Skeletal muscle satellite cell (primary cell): Measurements from ENCODE around the gene POFUT2.

Experiments
- H3K27me3 ChIP-seq: 2 replicates; pipeline ENCODE4 v1.7.0; 2013; ENCODE audit warnings: low read length; ENCODE audit not compliant: control insufficient read depth, insufficient read depth
- H3K36me3 ChIP-seq: 2 replicates; pipeline ENCODE4 v1.7.0; 2013; ENCODE audit warnings: mild to moderate bottlenecking, control low read depth, low read length; ENCODE audit not compliant: insufficient read depth
- H3K4me1 ChIP-seq: 2 replicates; pipeline ENCODE4 v1.7.0; 2013; ENCODE audit warnings: low read length; ENCODE audit not compliant: control insufficient read depth, insufficient read depth
- H3K4me2 ChIP-seq: 2 replicates; pipeline ENCODE4 v1.7.0; 2013; ENCODE audit warnings: mild to moderate bottlenecking, low read length
- H3K4me3 ChIP-seq: 2 replicates; pipeline ENCODE4 v1.7.0; 2013; ENCODE audit warnings: low read length
- H3K9ac ChIP-seq: 2 replicates; pipeline ENCODE4 v1.7.0; 2013; ENCODE audit warnings: mild to moderate bottlenecking, low read depth, low read length, moderate library complexity
- H3K9me3 ChIP-seq: replicated peaks from 2 replicates; pipeline ENCODE4 v1.7.0; 2013; ENCODE audit warnings: mild to moderate bottlenecking, control low read depth, low read length

Gene POFUT2

DNA sequence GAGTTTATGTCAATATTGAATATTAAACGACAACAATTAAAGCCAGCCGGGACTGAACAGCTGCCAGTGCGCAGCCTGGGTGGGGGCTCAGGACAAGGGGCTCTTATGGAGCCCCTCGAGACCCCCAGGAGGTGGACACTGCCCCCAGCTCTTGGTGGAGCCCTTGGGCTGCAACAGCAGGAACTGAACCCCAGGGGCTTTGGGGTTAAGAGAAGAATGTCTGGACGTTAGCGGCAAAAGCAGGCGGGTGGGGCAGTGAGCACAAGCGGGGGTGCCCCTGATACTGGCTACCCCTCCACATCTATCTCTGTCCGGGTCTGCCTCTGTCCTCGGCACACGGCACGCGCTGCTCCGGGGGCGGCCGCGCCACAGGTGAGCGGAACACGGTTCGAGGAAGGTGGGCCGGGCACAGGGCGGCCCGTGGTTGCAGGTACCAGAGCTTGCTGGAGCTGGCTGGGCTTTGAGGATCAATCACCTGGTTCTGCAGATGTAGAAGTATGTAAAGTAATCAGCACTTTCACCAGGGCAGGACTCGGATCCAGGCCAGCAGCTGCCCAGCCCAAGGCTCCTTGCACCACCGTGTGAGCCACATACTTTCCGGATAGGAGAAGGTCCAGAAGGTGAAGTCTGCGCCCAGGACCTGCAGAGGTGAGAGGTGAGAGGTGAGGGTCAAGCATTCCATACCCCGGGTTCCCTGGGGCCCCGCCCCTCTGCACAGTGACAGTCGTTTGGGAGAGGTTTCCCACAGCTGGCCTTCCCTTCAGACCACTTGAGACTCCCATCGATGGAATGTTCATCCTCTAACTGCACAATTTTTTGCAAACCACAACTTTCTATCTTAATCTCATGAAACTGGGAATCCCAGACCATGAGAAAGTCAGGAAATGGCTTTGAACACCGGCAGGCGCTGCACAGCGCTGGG, 12.4 kb upstream of the POFUT2 start:
- Histone ChIP-seq H3K27me3 (no peaks in the 10 kb centered on the region), H3K36me3 (no peaks in the 10 kb centered on the region), H3K9ac (peak overlapping the region; percentile 12), H3K4me3 (no peak overlapping the region), H3K4me1 (peaks cover 23% of the 10 kb centered on the region), H3K9me3 (no peaks in the 10 kb centered on the region), H3K4me2 (no peak overlapping the region)

DNA sequence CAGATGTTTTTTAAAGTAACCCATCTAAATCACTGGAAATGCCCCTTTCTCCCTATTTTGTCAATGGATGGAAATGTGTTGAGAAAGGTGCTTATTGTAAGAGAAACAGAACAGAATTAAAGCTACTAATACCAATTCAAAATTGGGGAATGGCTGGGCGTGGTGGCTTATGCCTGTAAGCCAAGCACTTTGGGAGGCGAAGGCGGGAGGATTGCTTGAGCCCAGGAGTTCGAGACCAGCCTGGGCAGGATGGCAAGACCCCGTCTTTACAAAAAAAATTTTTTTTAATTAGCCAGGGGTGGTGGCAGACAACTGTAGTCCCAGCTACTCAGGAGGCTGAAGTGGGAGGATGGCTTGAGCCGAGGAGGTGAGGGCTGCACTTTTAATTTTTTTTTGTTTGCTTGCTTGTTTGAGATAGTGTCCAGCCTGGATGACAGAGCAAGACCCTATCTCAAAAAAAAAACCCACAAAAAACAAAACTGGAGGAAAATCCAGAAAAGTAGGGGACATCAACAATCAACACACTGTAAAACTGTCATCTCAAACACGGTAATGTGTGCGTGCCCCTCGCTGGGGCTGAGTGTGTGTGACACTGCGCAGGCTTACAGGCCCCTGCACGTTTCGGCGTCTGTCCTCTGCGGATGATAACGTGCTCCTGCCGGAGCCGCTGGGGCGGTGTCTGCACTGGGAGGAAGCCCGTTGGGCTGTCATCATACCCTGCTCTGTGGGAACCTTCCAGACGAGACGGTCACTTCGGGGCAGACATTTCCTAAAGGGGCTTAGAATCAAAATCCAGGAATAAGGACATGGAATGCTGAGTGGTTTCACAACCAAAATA, 11.6 kb upstream of the POFUT2 start:
- Histone ChIP-seq H3K36me3 (no peaks in the 10 kb centered on the region), H3K9ac (no peak overlapping the region), H3K9me3 (no peaks in the 10 kb centered on the region), H3K4me2 (no peak overlapping the region), H3K4me1 (peaks cover 31% of the 10 kb centered on the region), H3K4me3 (no peak overlapping the region), H3K27me3 (no peaks in the 10 kb centered on the region)

DNA sequence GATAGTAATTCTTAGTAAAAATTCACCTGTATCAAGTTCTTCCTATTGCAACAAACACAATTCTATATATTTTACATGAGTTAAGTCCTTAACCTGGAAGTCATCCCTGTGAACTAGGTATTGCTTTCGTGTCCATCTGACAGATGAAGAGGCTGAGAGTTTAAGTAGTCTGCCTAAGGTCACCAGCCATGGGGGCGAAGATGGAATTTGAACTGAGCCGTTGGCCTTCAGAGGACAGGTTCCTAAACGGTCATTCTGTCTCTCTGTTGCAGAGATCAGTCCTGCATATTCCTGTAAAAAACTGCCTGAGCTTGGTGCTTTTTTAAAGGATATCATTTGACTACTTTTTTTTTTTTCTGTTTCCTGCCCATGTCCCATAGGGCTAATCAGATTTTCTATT, 10.2 kb upstream of the POFUT2 start:
- H3K27me3 ChIP-seq: no peaks in the 10 kb centered on the region
- peaks cover 44% of the 10 kb centered on the region for H3K4me1 ChIP-seq
- H3K4me3 ChIP-seq: no peak overlapping the region
- no peaks in the 10 kb centered on the region for H3K9me3 ChIP-seq
- H3K4me2 ChIP-seq: no peak overlapping the region
- H3K36me3 ChIP-seq: no peaks in the 10 kb centered on the region
- H3K9ac ChIP-seq: no peak overlapping the region

DNA sequence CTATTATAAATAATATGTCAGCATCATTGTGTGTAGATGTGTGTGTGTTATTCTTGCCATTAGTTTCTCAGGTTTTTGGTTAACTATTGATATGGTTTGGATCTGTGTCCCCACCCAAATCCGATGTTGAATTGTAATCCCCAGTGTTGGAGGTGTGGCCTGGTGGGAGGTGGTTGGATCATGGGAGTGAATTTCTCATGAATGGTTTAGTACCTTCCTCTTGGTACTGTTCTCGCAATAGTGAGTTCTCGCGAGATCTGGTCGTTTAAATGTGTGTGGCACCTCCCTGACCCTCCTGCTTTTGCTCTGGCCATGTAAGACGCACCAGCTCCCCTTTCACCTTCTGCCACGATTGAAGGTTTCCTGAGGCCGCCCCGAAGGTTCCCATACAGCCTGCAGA, 9.6 kb upstream of the POFUT2 start:
- H3K4me3 ChIP-seq: no peak overlapping the region
- no peaks in the 10 kb centered on the region for H3K9me3 ChIP-seq
- H3K4me2 ChIP-seq: no peak overlapping the region
- H3K4me1 ChIP-seq: peaks cover 49% of the 10 kb centered on the region
- no peak overlapping the region for H3K9ac ChIP-seq
- no peaks in the 10 kb centered on the region for H3K27me3 ChIP-seq
- no peaks in the 10 kb centered on the region for H3K36me3 ChIP-seq

DNA sequence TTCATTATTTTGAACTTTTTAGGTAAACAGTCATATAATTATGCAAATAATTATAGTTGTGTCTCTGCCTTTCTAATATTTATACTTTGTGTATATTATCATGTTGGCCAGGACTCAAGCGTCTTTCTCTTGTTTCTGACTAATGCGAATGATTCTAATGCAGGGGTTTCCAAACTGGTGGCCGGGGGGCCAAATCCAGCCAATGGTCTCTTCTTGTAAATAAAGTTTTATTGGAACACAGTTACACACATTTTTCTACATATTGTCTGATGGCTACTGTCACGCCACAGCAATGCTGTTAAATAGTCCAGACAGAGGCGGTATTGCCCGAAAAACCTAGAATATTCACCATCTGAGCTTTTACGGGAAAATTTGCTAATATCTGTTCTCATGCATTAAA, 8.9 kb upstream of the POFUT2 start:
- Histone ChIP-seq H3K27me3 (no peaks in the 10 kb centered on the region), H3K4me2 (no peak overlapping the region)

DNA sequence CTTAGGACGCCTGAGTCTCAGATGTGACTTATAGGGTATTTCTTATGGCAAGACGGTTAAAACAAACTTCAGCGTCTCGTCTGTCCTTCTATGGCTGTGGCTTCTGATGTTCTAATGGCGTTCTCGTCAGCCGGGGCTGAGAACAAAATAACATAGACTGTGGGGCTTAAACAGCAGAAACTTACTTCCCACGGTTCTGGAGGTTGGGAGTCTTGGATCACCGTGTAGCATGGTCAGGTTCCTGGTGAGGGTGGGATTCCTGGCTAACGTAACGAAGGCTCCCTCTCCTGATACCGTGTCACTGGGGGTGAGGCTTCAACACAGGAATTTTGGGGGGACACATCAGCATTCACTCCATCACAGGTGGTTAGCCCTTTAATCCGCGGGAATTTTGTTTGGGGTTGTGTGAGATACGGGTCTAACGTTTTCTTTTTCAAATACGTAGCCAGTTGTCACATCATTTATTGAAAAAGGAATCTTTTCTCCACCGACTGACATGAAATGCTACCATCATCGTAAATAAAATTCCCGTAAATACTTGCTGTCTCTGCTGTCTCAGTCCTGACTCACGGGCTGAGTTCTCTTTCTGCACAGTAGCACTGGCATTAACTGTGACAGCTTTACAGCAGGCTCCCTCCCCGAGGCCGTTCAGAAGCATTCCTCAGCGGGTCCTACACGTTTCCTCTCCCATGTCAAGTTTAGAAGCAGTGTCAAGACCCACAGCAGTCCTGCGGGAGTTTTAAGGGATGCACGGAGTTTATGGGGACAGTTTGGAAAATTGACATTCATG, 8.1 kb upstream of the POFUT2 start:
- Histone ChIP-seq H3K36me3 (no peaks in the 10 kb centered on the region), H3K4me2 (peak overlapping the region; percentile 32), H3K9ac (peak overlapping the region; percentile 87), H3K9me3 (no peaks in the 10 kb centered on the region), H3K27me3 (no peaks in the 10 kb centered on the region), H3K4me1 (peaks cover 51% of the 10 kb centered on the region), H3K4me3 (no peak overlapping the region)

More for the DNA sequence above, 8.9 kb upstream of the POFUT2 start:
- Histone ChIP-seq H3K4me1 (peaks cover 52% of the 10 kb centered on the region), H3K4me3 (no peak overlapping the region), H3K9ac (peak overlapping the region; percentile 87), H3K36me3 (no peaks in the 10 kb centered on the region), H3K9me3 (no peaks in the 10 kb centered on the region)

DNA sequence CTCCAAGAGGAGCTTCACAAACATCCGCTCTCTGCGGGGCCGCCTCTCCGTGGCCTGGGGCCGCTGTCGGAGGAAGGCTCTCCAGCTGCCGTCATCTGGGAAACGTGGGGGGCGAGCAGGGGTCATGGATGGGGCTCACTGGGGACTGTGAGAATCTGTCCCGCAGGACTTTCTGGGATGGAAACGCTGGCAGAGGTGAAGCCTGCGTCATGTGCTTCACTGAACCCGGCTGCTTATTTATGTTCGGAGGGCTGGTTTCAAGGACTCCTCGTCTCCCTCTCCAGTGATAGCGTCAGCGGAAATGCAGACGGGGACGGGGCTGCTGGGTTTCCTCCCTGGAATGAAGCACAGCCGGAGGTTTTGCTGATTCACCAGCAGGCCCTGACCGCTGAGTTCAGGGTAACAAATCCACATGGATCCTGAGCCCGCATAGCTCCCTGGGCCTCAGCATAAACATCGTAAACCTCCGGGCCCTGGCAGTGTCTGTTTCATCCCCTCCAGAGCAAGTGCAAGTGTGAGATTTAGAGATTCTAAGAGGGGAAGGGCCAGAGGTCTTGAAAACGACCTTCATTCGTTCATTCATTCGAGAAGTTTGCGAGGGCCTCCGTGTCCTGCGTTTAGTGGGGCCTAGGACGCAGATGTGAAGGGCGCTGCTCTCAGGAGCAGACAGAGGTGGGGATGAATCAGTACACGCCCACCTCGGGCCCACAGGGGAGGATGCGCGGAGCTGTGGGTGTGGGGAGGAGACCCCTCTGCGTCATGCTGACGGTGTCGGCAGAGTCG, 7.0 kb upstream of the POFUT2 start:
- Histone ChIP-seq H3K4me3 (peak overlapping the region; percentile 24), H3K4me2 (peak overlapping the region; percentile 69), H3K9me3 (no peaks in the 10 kb centered on the region), H3K27me3 (no peaks in the 10 kb centered on the region), H3K36me3 (no peaks in the 10 kb centered on the region), H3K4me1 (peaks cover 42% of the 10 kb centered on the region), H3K9ac (peak overlapping the region; percentile 87)

DNA sequence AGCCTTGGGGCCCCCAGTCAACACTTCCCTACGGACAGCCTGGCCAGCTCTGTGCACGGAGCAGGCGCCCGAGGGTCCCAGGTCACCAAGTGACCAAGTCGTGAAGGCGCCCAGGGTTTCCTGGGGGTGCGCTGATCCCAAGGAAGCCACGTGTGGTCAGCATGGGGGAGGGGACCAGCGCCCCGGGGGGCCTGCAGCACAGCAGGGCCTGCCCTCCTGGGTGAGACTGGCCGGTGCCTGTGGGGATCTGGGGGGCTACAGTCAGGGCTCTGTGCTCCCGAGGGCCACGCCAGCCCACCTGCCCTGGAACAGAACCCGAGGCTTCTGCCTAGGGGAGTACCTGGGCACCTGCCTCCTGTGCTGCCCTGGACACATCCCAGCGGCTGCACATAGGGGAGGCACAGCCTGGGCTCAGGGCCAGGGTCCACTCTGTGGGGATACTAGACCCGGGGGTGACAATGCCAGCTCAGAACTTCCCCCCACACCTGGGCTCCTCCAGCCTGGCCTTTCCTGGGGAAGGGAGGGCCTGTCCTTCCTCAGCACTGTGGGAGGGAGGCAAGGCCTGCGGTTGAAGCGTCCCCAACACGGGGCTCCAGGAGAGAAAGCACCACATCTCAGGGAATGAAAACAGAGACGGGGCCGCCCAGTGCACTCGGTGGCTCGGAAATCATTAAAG, 6.2 kb upstream of the POFUT2 start:
- Histone ChIP-seq H3K4me3 (peak overlapping the region; percentile 24), H3K4me2 (peak overlapping the region; percentile 69), H3K4me1 (peaks cover 44% of the 10 kb centered on the region), H3K27me3 (no peaks in the 10 kb centered on the region), H3K9ac (peak overlapping the region; percentile 87), H3K9me3 (no peaks in the 10 kb centered on the region), H3K36me3 (no peaks in the 10 kb centered on the region)

DNA sequence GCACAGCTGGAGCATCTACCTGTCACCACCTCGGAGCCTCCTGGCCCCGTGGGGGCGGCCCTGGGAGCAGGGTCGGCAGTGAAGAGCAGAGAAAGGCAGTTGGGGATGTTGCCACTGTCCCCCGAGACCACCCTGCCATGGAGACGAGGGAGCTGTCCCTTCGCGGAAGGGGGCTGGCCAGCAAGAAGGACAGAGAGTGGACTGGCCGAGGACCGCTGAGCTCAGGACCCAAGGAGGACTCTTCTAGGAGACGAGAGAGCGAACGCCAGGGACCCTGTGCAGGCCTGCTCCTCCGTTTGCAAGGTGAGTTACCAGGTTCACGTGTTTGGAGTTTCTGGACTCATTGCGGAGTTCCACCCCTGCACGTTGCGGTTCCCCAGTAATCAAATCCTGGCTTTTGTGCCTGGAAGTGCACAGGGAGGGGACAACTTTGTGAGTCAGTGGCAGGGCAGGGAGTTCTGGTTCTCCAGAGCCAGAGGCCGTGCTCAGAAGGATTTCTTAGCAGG, 5.6 kb upstream of the POFUT2 start:
- Histone ChIP-seq H3K4me1 (peaks cover 47% of the 10 kb centered on the region), H3K4me3 (no peak overlapping the region), H3K4me2 (peak overlapping the region; percentile 69), H3K27me3 (no peaks in the 10 kb centered on the region), H3K9ac (peak overlapping the region; percentile 87), H3K36me3 (no peaks in the 10 kb centered on the region), H3K9me3 (no peaks in the 10 kb centered on the region)
